HepG2 (cell line): ENCODE measurements around the gene CD302. TPM values are rescaled to one million over a fixed set of nuclear protein-coding genes. Genes with fewer than 3 reads are reported as not detected.

Source experiments
- ATAC-seq: fragments of 200-7000 bp; cut with Tn5 transposase; 3 replicates; pipeline ENCODE4 v1.9.1; 2020; ENCODE audit warnings: mild to moderate bottlenecking, moderate library complexity
- Bru-seq: library from RNA; stranded (reverse); fragments of 400-500 nt; gene quantifications from one replicate; lab custom pipeline; 2021; lab: Mats Ljungman, UMichigan
- BruChase-seq, 2 experiments: library from RNA; stranded (reverse); fragments of 400-500 nt; gene quantifications; one replicate each; lab custom pipeline; 2021; lab: Mats Ljungman, UMichigan
- BruUV-seq: library from RNA; stranded (reverse); fragments of 400-500 nt; replicated peaks from 2 replicates; lab custom pipeline; 2021; lab: Mats Ljungman, UMichigan
- CTCF ChIA-PET: fragments of 300-600 bp; formaldehyde crosslinking; extraction: SDS; loops from one replicate; lab custom pipeline; 2021; ENCODE audit warnings: low total read pairs, inconsistent platforms, low intra/inter-chr PET ratio; lab: Yijun Ruan, JAX
- POLR2A ChIA-PET: fragments of 350-600 bp; sonication (Branson Sonifier 250); formaldehyde crosslinking; loops from one replicate; lab custom pipeline; 2020; ENCODE audit warnings: antibody characterized with exemption, inconsistent platforms; lab: Yijun Ruan, JAX
- DNase-seq: peaks from one replicate; pipeline ENCODE4 v3.0.0-alpha.2; 2015; ENCODE audit warnings: low spot score
- FAIRE-seq: peaks from 3 replicates; lab custom pipeline; 2011; peaks lifted over from hg19 to GRCh38; lab: Jason Lieb, UNC
- H2AFZ ChIP-seq: one replicate; pipeline ENCODE4 v1.6.1; 2011; ENCODE audit warnings: low read length, inconsistent platforms
- H3K27ac ChIP-seq: fragments of 300-600 bp; 3 replicates; pipeline ENCODE4 v1.8.0; 2011; ENCODE audit warnings: mixed run types, mild to moderate bottlenecking, mixed read lengths, low read length, inconsistent platforms; ENCODE audit not compliant: insufficient read depth; ENCODE audit errors: extremely low read length
- H3K27me3 ChIP-seq, 2 experiments: fragments of 200-600 bp in 1 of 2; 2 replicates in 1 of 2; 3 replicates in 1 of 2; pipeline versions ENCODE4 v1.6.0 to v1.8.0; 2011; ENCODE audit warnings: low read length in 2 of 2, mild to moderate bottlenecking in 2 of 2, moderate library complexity in 2 of 2, inconsistent platforms in 1 of 2; ENCODE audit not compliant: insufficient read depth in 2 of 2, control insufficient read depth in 1 of 2
- H3K36me3 ChIP-seq, 2 experiments: fragments of 200-600 bp in 1 of 2; replicated peaks in 1 of 2; 2 replicates in 1 of 2; 3 replicates in 1 of 2; pipeline versions ENCODE4 v1.5.1 to v1.8.0; 2011; ENCODE audit warnings: low read length in 2 of 2, inconsistent platforms in 1 of 2; ENCODE audit not compliant: insufficient read depth in 2 of 2, control insufficient read depth in 1 of 2
- H3K4me1 ChIP-seq: 2 replicates; pipeline ENCODE4 v1.5.1; 2012; ENCODE audit warnings: low read length, inconsistent platforms; ENCODE audit not compliant: insufficient read depth
- H3K4me2 ChIP-seq: 2 replicates; pipeline ENCODE4 v1.6.0; 2011; ENCODE audit warnings: low read depth, low read length, inconsistent platforms
- H3K4me3 ChIP-seq, 3 experiments: fragments of 200-600 bp in 1 of 3; sonication (generic), shearing (Covaris generic) in 1 of 3; replicated peaks in 1 of 3; 2 replicates each; pipeline ENCODE4 v1.5.1; 2011 to 2016; ENCODE audit warnings: low read length in 3 of 3, inconsistent platforms in 2 of 3, low read depth in 2 of 3, mild to moderate bottlenecking in 2 of 3, control low read depth in 1 of 3, mixed read lengths in 1 of 3; ENCODE audit not compliant: insufficient read depth in 1 of 3
- H3K79me2 ChIP-seq: one replicate; pipeline ENCODE4 v1.6.1; 2011; ENCODE audit warnings: low read length, inconsistent platforms; ENCODE audit not compliant: insufficient read depth
- H3K9ac ChIP-seq: 2 replicates; pipeline ENCODE4 v1.6.0; 2011; ENCODE audit warnings: mild to moderate bottlenecking, low read depth, low read length, inconsistent platforms; ENCODE audit not compliant: insufficient read depth
- H3K9me3 ChIP-seq: 2 replicates; pipeline ENCODE4 v1.5.1; 2012; ENCODE audit warnings: mild to moderate bottlenecking, low read length
- H4K20me1 ChIP-seq: 2 replicates; pipeline ENCODE4 v1.6.0; 2011; ENCODE audit warnings: inconsistent platforms, mild to moderate bottlenecking, low read length, moderate library complexity; ENCODE audit not compliant: insufficient read depth
- CBX5 ChIP-seq: sonication (generic); formaldehyde crosslinking; IDR thresholded peaks from 2 replicates; pipeline ENCODE4 v1.4.0; 2020; ENCODE audit warnings: missing genetic modification reagents, borderline replicate concordance
- CENPT ChIP-seq: sonication (generic); formaldehyde crosslinking; IDR thresholded peaks from 2 replicates; pipeline ENCODE4 v1.8.0; 2022; ENCODE audit warnings: low read depth, mild to moderate bottlenecking, moderate library complexity, missing genetic modification reagents
- HDAC1 ChIP-seq: sonication (generic); formaldehyde crosslinking; IDR thresholded peaks from 2 replicates; pipeline ENCODE4 v1.5.1; 2020; ENCODE audit warnings: mild to moderate bottlenecking, missing genetic modification reagents
- IRF2 ChIP-seq: IDR thresholded peaks from 2 replicates; pipeline ENCODE4 v1.6.1; 2018; ENCODE audit warnings: missing genetic modification reagents, missing compliant biosample characterization
- JARID2 ChIP-seq: sonication (generic); formaldehyde crosslinking; IDR thresholded peaks from 2 replicates; pipeline ENCODE4 v1.8.1; 2023; ENCODE audit warnings: missing genetic modification reagents, inconsistent platforms; ENCODE audit not compliant: insufficient replicate concordance
- KDM2A ChIP-seq: sonication (generic); formaldehyde crosslinking; IDR thresholded peaks from 2 replicates; pipeline ENCODE4 v1.4.0; 2020; ENCODE audit warnings: low read depth, missing genetic modification reagents, borderline replicate concordance
- KDM6A ChIP-seq: IDR thresholded peaks from 2 replicates; pipeline ENCODE4 v1.6.1; 2016; ENCODE audit warnings: low read depth
- MTF1 ChIP-seq: sonication (generic); formaldehyde crosslinking; IDR thresholded peaks from 2 replicates; pipeline ENCODE4 v1.5.0; 2020; ENCODE audit warnings: missing genetic modification reagents
- MXD4 ChIP-seq: IDR thresholded peaks from 2 replicates; pipeline ENCODE4 v1.6.1; 2016; ENCODE audit warnings: mild to moderate bottlenecking, missing biosample characterization, missing genetic modification reagents
- NFE2 ChIP-seq: sonication (generic); formaldehyde crosslinking; IDR thresholded peaks from 2 replicates; pipeline ENCODE4 v1.4.0; 2020; ENCODE audit warnings: missing genetic modification reagents
- SMARCC2 ChIP-seq: fragments of 450-650 bp; IDR thresholded peaks from 2 replicates; pipeline ENCODE4 v1.6.1; 2017; ENCODE audit warnings: antibody characterized with exemption, mild to moderate bottlenecking
- THYN1 ChIP-seq: sonication (generic); formaldehyde crosslinking; IDR thresholded peaks from 2 replicates; pipeline ENCODE4 v1.8.1; 2023; ENCODE audit warnings: low read depth, mild to moderate bottlenecking, moderate library complexity, missing genetic modification reagents, borderline replicate concordance
- U2AF1 ChIP-seq: fragments of 200-400 bp; formaldehyde crosslinking; optimal IDR thresholded peaks from 2 replicates; pipeline ENCODE3; 2017; ENCODE audit warnings: mild to moderate bottlenecking, low read depth, low read length
- ZBTB25 ChIP-seq: IDR thresholded peaks from 2 replicates; pipeline ENCODE4 v1.6.1; 2018; ENCODE audit warnings: missing genetic modification reagents
- ZNF747 ChIP-seq: sonication (generic); formaldehyde crosslinking; IDR thresholded peaks from 2 replicates; pipeline ENCODE4 v1.8.1; 2023; ENCODE audit warnings: missing genetic modification reagents, mild to moderate bottlenecking, borderline replicate concordance
- WGBS: methylation state at CpG from one replicate; pipeline ENCODE4 v1.1.6; 2017; ENCODE audit warnings: low lambda C conversion rate; 5-methylcytosine and 5-hydroxymethylcytosine counted together
- in situ Hi-C: cut with HindIII; loops from 2 replicates; pipeline ENCODE4 v1.10.0; 2017; ENCODE audit warnings: low pct_unique_long_range_greater_than_20kb; ENCODE audit not compliant: extremely low pct_ligation_motif_present
- intact Hi-C: fragments of 100-400 bp; cut with micrococcal nuclease; formaldehyde crosslinking; loops from one replicate; pipeline ENCODE4 v1.10.0; 2022; ENCODE audit not compliant: unreplicated experiment
- long read RNA-seq, 2 experiments: library from RNA in 1 of 2; library from polyadenylated mRNA in 1 of 2; stranded (forward) in 1 of 2; unstranded in 1 of 2; transcript quantifications; one replicate each; pipeline ENCODE4 v2.0.0, GENCODE V29; 2019 to 2022
- polyA minus RNA-seq, 3 experiments: library from RNA; depleted of rRNA, polyadenylated mRNA; stranded (reverse); fragments of >200 nt; gene quantifications; 2 replicates each; pipeline ENCODE4 v1.2.3, GENCODE V29; 2011; ENCODE audit warnings: low replicate concordance in 1 of 3
- polyA plus RNA-seq, 8 experiments: library from polyadenylated mRNA; depleted of rRNA in 3 of 8; stranded (reverse) in 7 of 8; unstranded in 1 of 8; fragments of >200 nt; fragmentation: Illumina TruSeq in 4 of 8; extraction: Trizol in 4 of 8; gene quantifications; 2 replicates each; pipeline versions ENCODE4 v1.2.1 to v1.2.3, GENCODE V29; 2011 to 2016; ENCODE audit warnings: low read depth in 4 of 8, missing spikeins in 1 of 8, mixed read lengths in 1 of 8; ENCODE audit not compliant: insufficient read depth in 1 of 8
- total RNA-seq, 5 experiments: library from RNA; depleted of rRNA; stranded (reverse); fragments of >200 nt; fragmentation: Illumina TruSeq; extraction: Trizol; gene quantifications; 2 replicates each; pipeline ENCODE4 v1.2.3, GENCODE V29; 2016; ENCODE audit warnings: low read depth in 1 of 5

CD302 gene
- total RNA-seq (2016; rRNA removed; fragmentation: Illumina TruSeq; extraction: Trizol) (5.6 and 8.0 TPM in 2 replicates), polyA plus RNA-seq (2011; rRNA removed) (15.6 and 16.0 TPM in 2 replicates), polyA minus RNA-seq (2011; rRNA and poly(A)+ RNA removed; ENCODE audit: low replicate concordance) (3.5 TPM in 1 of 2 replicates, not detected in the other), Bru-seq, nascent RNA (percentile 77 among the genes with signal in this experiment), BruChase-seq, experiment 1, labeled RNA remaining after a 6-hour chase (percentile 94 among the genes with signal in this experiment), BruChase-seq, experiment 2, labeled RNA remaining after a 2-hour chase (percentile 84 among the genes with signal in this experiment)
- 1.4 and 1.7 TPM in 2 replicates for total RNA-seq (2016; cell fraction: cytosol; rRNA removed; fragmentation: Illumina TruSeq; extraction: Trizol; ENCODE audit: low read depth)
- total RNA-seq (2016; cell fraction: insoluble cytoplasmic fraction; rRNA removed; fragmentation: Illumina TruSeq; extraction: Trizol), result 5.5 and 7.6 TPM in 2 replicates
- total RNA-seq (2016; cell fraction: membrane; rRNA removed; fragmentation: Illumina TruSeq; extraction: Trizol), result 3.5 and 4.0 TPM in 2 replicates
- total RNA-seq (2016; cell fraction: nucleus; rRNA removed; fragmentation: Illumina TruSeq; extraction: Trizol), result 8.1 and 9.2 TPM in 2 replicates
- 6.9 and 14.7 TPM in 2 replicates for polyA plus RNA-seq (2011; cell fraction: cytosol; rRNA removed)
- polyA plus RNA-seq (2011; cell fraction: nucleus; rRNA removed), result 2.4 and 4.1 TPM in 2 replicates
- polyA plus RNA-seq (2012), result 14.4 and 16.4 TPM in 2 replicates
- polyA plus RNA-seq (2016; cell fraction: cytosol; fragmentation: Illumina TruSeq; extraction: Trizol; ENCODE audit: low read depth), result 2.1 and 2.3 TPM in 2 replicates
- polyA plus RNA-seq (2016; cell fraction: insoluble cytoplasmic fraction; fragmentation: Illumina TruSeq; extraction: Trizol; ENCODE audit: low read depth), result 9.4 and 9.8 TPM in 2 replicates
- 4.1 and 4.5 TPM in 2 replicates for polyA plus RNA-seq (2016; cell fraction: membrane; fragmentation: Illumina TruSeq; extraction: Trizol; ENCODE audit: low read depth)
- polyA plus RNA-seq (2016; cell fraction: nucleus; fragmentation: Illumina TruSeq; extraction: Trizol; ENCODE audit: insufficient read depth, low read depth), result 12.9 and 15.8 TPM in 2 replicates
- polyA minus RNA-seq (2011; cell fraction: cytosol; rRNA and poly(A)+ RNA removed), result 11.8 and 16.6 TPM in 2 replicates
- polyA minus RNA-seq (2011; cell fraction: nucleus; rRNA and poly(A)+ RNA removed), result 7.7 and 12.2 TPM in 2 replicates
- long read RNA-seq, experiment 1, transcript CD302-204 (5 exons, 3,866 nt), result minor isoform, 5 of 36 reads
- long read RNA-seq, experiment 1, transcript CD302-201 (6 exons, 3,741 nt), result major isoform, 22 of 36 reads
- long read RNA-seq, experiment 1, partial matches to known transcripts, result 2 of 36 reads
- long read RNA-seq, experiment 1, other reads (novel, unspliced or antisense), result 6 of 36 reads
- long read RNA-seq, experiment 2, transcript CD302-201 (6 exons, 3,741 nt), result major isoform, 15 of 54 reads
- long read RNA-seq, experiment 2, partial matches to known transcripts, result 0 of 54 reads
- long read RNA-seq, experiment 2, other reads (novel, unspliced or antisense), result 35 of 54 reads

GRCh38 chr2:159797543-159798375 is at the start of gene CD302:
Gene CD302 (minus strand): TSS chr2:159798208. CDS start chr2:159798198, 10 bp downstream.
- peak; percentile 68 for DNase-seq
- H3K4me2 ChIP-seq, result peak within 1 kb of the TSS; percentile 81
- BruUV-seq, result TSS peak; percentile 71
- ATAC-seq, result peak; percentile 89
- H3K27me3 ChIP-seq, result no peaks in the 10 kb centered on the region
- peak within 1 kb of the TSS; percentile 3 for H2AFZ ChIP-seq
- H4K20me1 ChIP-seq, result no peaks in the 10 kb centered on the region
- intact Hi-C loops (loop anchor here (5.0 to 10.0 kb wide), 2 partner anchors 85 to 183 kb away; partner anchors contain the start of genes BAZ2B and MARCHF7), in situ Hi-C loops (no loop called here)
- H3K4me1 ChIP-seq, result peaks cover 43% of the 10 kb centered on the region
- ChIA-PET CTCF (no interaction called here), POLR2A (interaction anchor here (0.7 to 1.2 kb wide), 4 partner anchors 85 to 519 kb away, joined by 3 to 4 read pairs (median 4); partner anchors contain the start of gene MARCHF7)
- WGBS, result under 1% methylated on average over 33 of the region's 82 CpGs
- H3K9ac ChIP-seq, result peak within 1 kb of the TSS; percentile 77
- H3K4me3 ChIP-seq, result peak within 1 kb of the TSS; percentile 69 to 92 (median 74)
- FAIRE-seq, result peak; percentile 75
- H3K79me2 ChIP-seq, result peaks cover 11% of the 10 kb centered on the region
- H3K9me3 ChIP-seq, result no peaks in the 10 kb centered on the region
- no peaks in the 10 kb centered on the region for H3K36me3 ChIP-seq
- H3K27ac ChIP-seq, result peak within 1 kb of the TSS; percentile 79
- TF ChIP-seq U2AF1, result peak; percentile 38
- TF ChIP-seq KDM2A (CRISPR knock-in tag), result peak; percentile 95
- peak; percentile 80; the same call in 1 of the 2 replicates for TF ChIP-seq ZNF747 (CRISPR knock-in tag)
- TF ChIP-seq ZBTB25 (CRISPR knock-in tag), result peak; percentile 61; the same call in 1 of the 2 replicates
- no peak; the same call in 1 of the 2 replicates for TF ChIP-seq MTF1 (CRISPR knock-in tag)
- TF ChIP-seq CBX5 (CRISPR knock-in tag), result peak; percentile 52; the same call in 1 of the 2 replicates
- TF ChIP-seq CENPT, result peak; percentile 97
- TF ChIP-seq THYN1 (CRISPR knock-in tag), result no peak; the same call in 1 of the 2 replicates
- TF ChIP-seq JARID2 (CRISPR knock-in tag), result no peak
- no peak for TF ChIP-seq NFE2 (CRISPR knock-in tag)
- TF ChIP-seq IRF2 (CRISPR knock-in tag), result 0 out of 2 replicates have a peak, but pooled peaks have one; percentile 52
- no peak for TF ChIP-seq SMARCC2
- 0 out of 2 replicates have a peak, but pooled peaks have one; percentile 43 for TF ChIP-seq KDM6A (CRISPR knock-in tag)
- TF ChIP-seq HDAC1 (CRISPR knock-in tag), result peak; percentile 87
- TF ChIP-seq MXD4, result 0 out of 2 replicates have a peak, but pooled peaks have one; percentile 64
